T-helper 2 cell treated with Interferon-gamma antibody and Interleukin-4, amounts not matched to agents 5 μg/mL and 100 μg/mL, for 36 hours (primary cell): ENCODE results near the gene PC.

ENCODE experiments used
- DNase-seq: peaks from one replicate; pipeline ENCODE4 v3.0.0; 2021; ENCODE audit warnings: low spot score
- H3K27ac Mint-ChIP-seq: one replicate; pipeline ENCODE4 v1.8.0; 2021; ENCODE audit warnings: mild to moderate bottlenecking, mixed read lengths
- H3K27me3 Mint-ChIP-seq: one replicate; pipeline ENCODE4 v1.8.0; 2021; ENCODE audit warnings: low read depth, mixed read lengths
- H3K36me3 Mint-ChIP-seq: one replicate; pipeline ENCODE4 v1.8.0; 2021; ENCODE audit warnings: low read depth, mixed read lengths
- H3K4me1 Mint-ChIP-seq: one replicate; pipeline ENCODE4 v1.8.0; 2021; ENCODE audit warnings: low read depth, mixed read lengths
- H3K4me3 Mint-ChIP-seq: one replicate; pipeline ENCODE4 v1.8.0; 2022; ENCODE audit warnings: mild to moderate bottlenecking, moderate library complexity, mixed read lengths
- H3K9me3 Mint-ChIP-seq: one replicate; pipeline ENCODE4 v1.8.0; 2021; ENCODE audit warnings: mixed read lengths

PC gene

GRCh38 chr11:66854231-66854661 lies 103.9 kb downstream of the PC start:
- Mint-ChIP-seq H3K27ac (peak overlapping the region; percentile 7), H3K9me3 (no peaks in the 10 kb centered on the region), H3K4me1 (peaks cover 12% of the 10 kb centered on the region), H3K36me3 (no peaks in the 10 kb centered on the region), H3K4me3 (no peak overlapping the region), H3K27me3 (no peaks in the 10 kb centered on the region)
- DNase-seq: no peak

- no peak overlapping the region for H3K4me3 Mint-ChIP-seq
- H3K27ac Mint-ChIP-seq: peak overlapping the region; percentile 7
- H3K27me3 Mint-ChIP-seq: no peaks in the 10 kb centered on the region
- peaks cover 12% of the 10 kb centered on the region for H3K4me1 Mint-ChIP-seq
- no peaks in the 10 kb centered on the region for H3K9me3 Mint-ChIP-seq
- no peaks in the 10 kb centered on the region for H3K36me3 Mint-ChIP-seq
- no peak for DNase-seq
Observed at GRCh38 chr11:66853242-66854229, 104.6 kb downstream of the PC start.

GRCh38 chr11:66852466-66853241 lies 105.5 kb downstream of the PC start:
- Mint-ChIP-seq H3K4me1 (peaks cover 12% of the 10 kb centered on the region), H3K27ac (no peak overlapping the region), H3K9me3 (no peaks in the 10 kb centered on the region), H3K4me3 (no peak overlapping the region), H3K27me3 (no peaks in the 10 kb centered on the region), H3K36me3 (no peaks in the 10 kb centered on the region)
- no peak for DNase-seq

- DNase-seq: no peak
- Mint-ChIP-seq H3K27me3 (no peaks in the 10 kb centered on the region), H3K36me3 (no peaks in the 10 kb centered on the region), H3K27ac (peak overlapping the region; percentile 78), H3K4me3 (peak overlapping the region; percentile 15), H3K4me1 (peaks cover 12% of the 10 kb centered on the region), H3K9me3 (no peaks in the 10 kb centered on the region)
Observed at GRCh38 chr11:66851698-66852465, 106.3 kb downstream of the PC start.

- H3K9me3 Mint-ChIP-seq: no peaks in the 10 kb centered on the region
- H3K4me3 Mint-ChIP-seq: no peak overlapping the region
- no peaks in the 10 kb centered on the region for H3K36me3 Mint-ChIP-seq
- no peak overlapping the region for H3K27ac Mint-ChIP-seq
- no peaks in the 10 kb centered on the region for H3K27me3 Mint-ChIP-seq
- peaks cover 12% of the 10 kb centered on the region for H3K4me1 Mint-ChIP-seq
- no peak for DNase-seq
Observed at GRCh38 chr11:66851239-66851596, 107.0 kb downstream of the PC start.

- Mint-ChIP-seq H3K36me3 (no peaks in the 10 kb centered on the region), H3K27ac (no peak overlapping the region), H3K4me1 (peaks cover 12% of the 10 kb centered on the region), H3K9me3 (no peaks in the 10 kb centered on the region), H3K27me3 (no peaks in the 10 kb centered on the region), H3K4me3 (no peak overlapping the region)
- no peak for DNase-seq
Observed at GRCh38 chr11:66850588-66851238, 107.5 kb downstream of the PC start.

- H3K27me3 Mint-ChIP-seq: no peaks in the 10 kb centered on the region
Observed at GRCh38 chr11:66850235-66850587, 108.0 kb downstream of the PC start.

GRCh38 chr11:66849501-66850234 lies 108.5 kb downstream of the PC start:
- Mint-ChIP-seq H3K4me3 (no peak overlapping the region), H3K9me3 (no peaks in the 10 kb centered on the region), H3K27ac (no peak overlapping the region), H3K4me1 (peaks cover 13% of the 10 kb centered on the region), H3K27me3 (no peaks in the 10 kb centered on the region), H3K36me3 (peaks cover 7% of the 10 kb centered on the region)
- DNase-seq: no peak

More at GRCh38 chr11:66850235-66850587, 108.0 kb downstream of the PC start:
- no peak overlapping the region for H3K4me3 Mint-ChIP-seq
- no peak overlapping the region for H3K27ac Mint-ChIP-seq
- H3K36me3 Mint-ChIP-seq: peaks cover 2% of the 10 kb centered on the region
- peaks cover 11% of the 10 kb centered on the region for H3K4me1 Mint-ChIP-seq
- no peak for DNase-seq
- no peaks in the 10 kb centered on the region for H3K9me3 Mint-ChIP-seq

GRCh38 chr11:66848671-66849500 lies 109.3 kb downstream of the PC start:
- no peak for DNase-seq
- Mint-ChIP-seq H3K9me3 (no peaks in the 10 kb centered on the region), H3K4me1 (peaks cover 20% of the 10 kb centered on the region), H3K36me3 (peaks cover 8% of the 10 kb centered on the region), H3K4me3 (no peak overlapping the region), H3K27me3 (no peaks in the 10 kb centered on the region), H3K27ac (no peak overlapping the region)

GRCh38 chr11:66847461-66848232 lies 110.5 kb downstream of the PC start:
- H3K27ac Mint-ChIP-seq: no peak overlapping the region
- H3K4me1 Mint-ChIP-seq: peaks cover 21% of the 10 kb centered on the region
- no peaks in the 10 kb centered on the region for H3K27me3 Mint-ChIP-seq

GRCh38 chr11:66846671-66847091 lies 111.5 kb downstream of the PC start:
- no peak overlapping the region for H3K27ac Mint-ChIP-seq
- H3K9me3 Mint-ChIP-seq: no peaks in the 10 kb centered on the region
- no peaks in the 10 kb centered on the region for H3K27me3 Mint-ChIP-seq
- DNase-seq: no peak
- H3K36me3 Mint-ChIP-seq: peaks cover 14% of the 10 kb centered on the region
- H3K4me3 Mint-ChIP-seq: peak overlapping the region; percentile 24
- peaks cover 22% of the 10 kb centered on the region for H3K4me1 Mint-ChIP-seq

More at GRCh38 chr11:66847461-66848232, 110.5 kb downstream of the PC start:
- H3K9me3 Mint-ChIP-seq: no peaks in the 10 kb centered on the region
- no peak for DNase-seq
- peaks cover 8% of the 10 kb centered on the region for H3K36me3 Mint-ChIP-seq
- no peak overlapping the region for H3K4me3 Mint-ChIP-seq

- Mint-ChIP-seq H3K9me3 (no peaks in the 10 kb centered on the region), H3K27ac (no peak overlapping the region), H3K4me3 (no peak overlapping the region), H3K36me3 (peaks cover 17% of the 10 kb centered on the region), H3K4me1 (peaks cover 26% of the 10 kb centered on the region), H3K27me3 (no peaks in the 10 kb centered on the region)
- DNase-seq: no peak
Observed at GRCh38 chr11:66845876-66846212, 112.3 kb downstream of the PC start.
